ENCODE measurements around the gene MRPS34. TPM values are rescaled to one million over a fixed set of nuclear protein-coding genes. Genes with fewer than 3 reads are reported as not detected.
A peak's percentile ranks its signal among the peaks of the same experiment; 100 is the strongest.

Gene MRPS34
- total RNA-seq, 1 donor from 2014 or later: 74.0 TPM

- no peak for FAIRE-seq
- peaks cover 2% of the 10 kb centered on the region for H3K36me3 Mint-ChIP-seq (ENCODE audit: low read depth, unreplicated experiment)
- DNase-seq (ENCODE audit: low read depth): no peak
Measured at GRCh38 chr16:1779741-1780676, 7.1 kb upstream of the MRPS34 start.

DNA sequence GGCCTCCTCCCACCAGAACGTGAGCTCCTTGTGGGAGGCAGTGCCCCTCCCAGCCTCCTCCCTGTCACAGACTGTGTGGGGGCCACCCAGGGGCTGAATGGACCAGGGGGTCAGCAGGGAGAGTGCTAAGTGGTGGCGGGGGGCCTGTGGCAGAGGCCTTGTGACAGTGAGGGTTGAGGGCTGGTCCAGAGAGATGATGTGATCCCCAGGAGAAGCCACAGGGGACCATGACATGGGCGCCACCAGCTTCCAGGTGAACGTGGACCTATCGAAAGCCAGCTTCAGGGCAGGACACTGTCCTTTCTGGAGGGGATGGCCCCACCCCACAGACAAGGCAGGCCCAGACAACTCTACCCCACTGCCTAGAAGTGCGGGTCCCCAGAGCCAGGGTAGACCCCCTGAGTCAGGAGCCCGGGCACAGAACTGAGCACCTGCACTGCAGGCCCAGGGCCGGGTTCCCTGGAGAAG lies 6.3 kb upstream of the MRPS34 start:
- Histone ChIP-seq H3K4me2 (ENCODE audit: low read length) (no peak overlapping the region), H4K20me1 (ENCODE audit: insufficient read depth, low read length) (peaks cover 45% of the 10 kb centered on the region), H3K36me3 (ENCODE audit: insufficient read depth, low read length) (no peaks in the 10 kb centered on the region), H3K27ac (ENCODE audit: low read depth, low read length) (no peak overlapping the region), H3K9me3 (ENCODE audit: insufficient read depth, low read depth, low read length) (no peaks in the 10 kb centered on the region), H3K27me3 (ENCODE audit: insufficient read depth, low read length) (no peaks in the 10 kb centered on the region), H2AFZ (ENCODE audit: low read depth, low read length) (no peak overlapping the region), H3K9ac (ENCODE audit: low read length) (no peak overlapping the region), H3K79me2 (ENCODE audit: insufficient read depth, low read length) (peaks cover 47% of the 10 kb centered on the region), H3K4me3 (ENCODE audit: insufficient read depth, low read depth, low read length) (no peak overlapping the region), H3K4me1 (ENCODE audit: insufficient read depth, low read length) (peaks cover 16% of the 10 kb centered on the region)
- peaks cover 9% of the 10 kb centered on the region for H3K4me1 Mint-ChIP-seq (ENCODE audit: low read depth, unreplicated experiment)
- no peaks in the 10 kb centered on the region for H3K27me3 Mint-ChIP-seq (ENCODE audit: low read depth, unreplicated experiment)
- no peak overlapping the region for H3K27ac Mint-ChIP-seq (ENCODE audit: unreplicated experiment)
- no peaks in the 10 kb centered on the region for H3K9me3 Mint-ChIP-seq (ENCODE audit: unreplicated experiment)
- no peak overlapping the region for H3K4me3 Mint-ChIP-seq (ENCODE audit: unreplicated experiment)
- FAIRE-seq: no peak
- peaks cover 2% of the 10 kb centered on the region for H3K36me3 Mint-ChIP-seq (ENCODE audit: low read depth, unreplicated experiment)
- no peak for DNase-seq (ENCODE audit: low read depth)
- TF ChIP-seq EZH2 (IDR thresholded peaks at IDR 0.05; ENCODE audit: insufficient read depth, low read length): no peak
- TF ChIP-seq, protein P1, sequence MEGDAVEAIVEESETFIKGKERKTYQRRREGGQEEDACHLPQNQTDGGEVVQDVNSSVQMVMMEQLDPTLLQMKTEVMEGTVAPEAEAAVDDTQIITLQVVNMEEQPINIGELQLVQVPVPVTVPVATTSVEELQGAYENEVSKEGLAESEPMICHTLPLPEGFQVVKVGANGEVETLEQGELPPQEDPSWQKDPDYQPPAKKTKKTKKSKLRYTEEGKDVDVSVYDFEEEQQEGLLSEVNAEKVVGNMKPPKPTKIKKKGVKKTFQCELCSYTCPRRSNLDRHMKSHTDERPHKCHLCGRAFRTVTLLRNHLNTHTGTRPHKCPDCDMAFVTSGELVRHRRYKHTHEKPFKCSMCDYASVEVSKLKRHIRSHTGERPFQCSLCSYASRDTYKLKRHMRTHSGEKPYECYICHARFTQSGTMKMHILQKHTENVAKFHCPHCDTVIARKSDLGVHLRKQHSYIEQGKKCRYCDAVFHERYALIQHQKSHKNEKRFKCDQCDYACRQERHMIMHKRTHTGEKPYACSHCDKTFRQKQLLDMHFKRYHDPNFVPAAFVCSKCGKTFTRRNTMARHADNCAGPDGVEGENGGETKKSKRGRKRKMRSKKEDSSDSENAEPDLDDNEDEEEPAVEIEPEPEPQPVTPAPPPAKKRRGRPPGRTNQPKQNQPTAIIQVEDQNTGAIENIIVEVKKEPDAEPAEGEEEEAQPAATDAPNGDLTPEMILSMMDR (IDR thresholded peaks at IDR 0.05; ENCODE audit: insufficient read depth, low read depth, low read length): no peak

More at GRCh38 chr16:1779741-1780676, 7.1 kb upstream of the MRPS34 start:
- peaks cover under 1% of the 10 kb centered on the region for H3K36me3 ChIP-seq (ENCODE audit: insufficient read depth, low read length)
- Mint-ChIP-seq H3K9me3 (ENCODE audit: unreplicated experiment) (no peaks in the 10 kb centered on the region), H3K4me3 (ENCODE audit: unreplicated experiment) (peak overlapping the region; percentile 94), H3K27ac (ENCODE audit: unreplicated experiment) (peak overlapping the region; percentile 95), H3K4me1 (ENCODE audit: low read depth, unreplicated experiment) (peaks cover 9% of the 10 kb centered on the region), H3K27me3 (ENCODE audit: low read depth, unreplicated experiment) (no peaks in the 10 kb centered on the region)
- no peak overlapping the region for H3K4me2 ChIP-seq (ENCODE audit: low read length)
- peaks cover 12% of the 10 kb centered on the region for H3K4me1 ChIP-seq (ENCODE audit: insufficient read depth, low read length)
- no peak overlapping the region for H2AFZ ChIP-seq (ENCODE audit: low read depth, low read length)
- H4K20me1 ChIP-seq (ENCODE audit: insufficient read depth, low read length): peaks cover 38% of the 10 kb centered on the region
- no peaks in the 10 kb centered on the region for H3K27me3 ChIP-seq (ENCODE audit: insufficient read depth, low read length)
- no peak overlapping the region for H3K9ac ChIP-seq (ENCODE audit: low read length)
- H3K79me2 ChIP-seq (ENCODE audit: insufficient read depth, low read length): peaks cover 47% of the 10 kb centered on the region
- H3K9me3 ChIP-seq (ENCODE audit: insufficient read depth, low read depth, low read length): no peaks in the 10 kb centered on the region
- no peak overlapping the region for H3K4me3 ChIP-seq (ENCODE audit: insufficient read depth, low read depth, low read length)
- H3K27ac ChIP-seq (ENCODE audit: low read depth, low read length): no peak overlapping the region
- TF ChIP-seq, protein P1 (IDR thresholded peaks at IDR 0.05; ENCODE audit: insufficient read depth, low read depth, low read length): no peak
- no peak for TF ChIP-seq EZH2 (IDR thresholded peaks at IDR 0.05; ENCODE audit: insufficient read depth, low read length)

All from astrocyte (in vitro differentiated cells and primary cell).